ENCODE results near the gene IL13RA1. TPM values are rescaled to one million over a fixed set of nuclear protein-coding genes. Genes with fewer than 3 reads are reported as not detected.

The IL13RA1 gene
- total RNA-seq, 4 donors from 2014 or later, result 13.9 to 89.6 (median 70.2) TPM

- H3K27me3 ChIP-seq, result peaks cover 43% of the 10 kb centered on the region
- no peaks in the 10 kb centered on the region for H3K9me3 ChIP-seq
- H3K4me3 ChIP-seq, result peak overlapping the region in 2 of 4 donors; percentile 18 to 42
- H3K36me3 ChIP-seq, result no peaks in the 10 kb centered on the region
- peaks cover 0 to 8% (median 0%) of the 10 kb centered on the region in 4 donors for H3K4me1 ChIP-seq
- 43% methylated on average over 22 of the region's 22 CpGs; no CpG with 5 or more reads in 1 of the 2 donors for WGBS, 2 donors (ENCODE audit: low coverage in 1 of 2)
- in situ Hi-C loops (cut with MboI; ENCODE audit: low pct_ligation_motif_present in 1 of 4, low pct_unique_long_range_greater_than_20kb in 1 of 4, low sequenced_read_pairs in 3 of 4), result loop anchor here in 2 of 4 donors (25.0 kb wide), 2 partner anchors 187 to 362 kb away; no protein-coding TSS in a partner anchor
- intact Hi-C loops (cut with DNase I; ENCODE audit: low total_unique reads), result no loop called here
- no peak for DNase-seq
- no peak for TF ChIP-seq POLR2AphosphoS5 (IDR thresholded peaks at IDR 0.05)
- no peak for TF ChIP-seq CTCF (IDR thresholded peaks at IDR 0.05)
- TF ChIP-seq POLR2A (IDR thresholded peaks at IDR 0.05), result no peak
- TF ChIP-seq EP300 (IDR thresholded peaks at IDR 0.05; ENCODE audit: low read depth), result no peak
- no peak overlapping the region for H3K27ac ChIP-seq
These were observed 96.8 kb downstream of the IL13RA1 start for GRCh38 chrX:118824173-118824730.

- WGBS, 2 donors (ENCODE audit: low coverage in 1 of 2), result 64% methylated on average over 16 of the region's 16 CpGs; no CpG with 5 or more reads in 1 of the 2 donors
- in situ Hi-C loops (cut with MboI; ENCODE audit: low pct_ligation_motif_present in 1 of 4, low pct_unique_long_range_greater_than_20kb in 1 of 4, low sequenced_read_pairs in 3 of 4), result loop anchor here in 2 of 4 donors (25.0 kb wide), 2 partner anchors 187 to 237 kb away; partner anchors contain the start of gene CT47C1 (in 1 of the 2)
- no peak for DNase-seq
These were observed 97.8 kb downstream of the IL13RA1 start for GRCh38 chrX:118825227-118825626.

GRCh38 chrX:118839334-118839958, 112.0 kb downstream of the IL13RA1 start:
- Histone ChIP-seq H3K36me3 (no peaks in the 10 kb centered on the region), H3K27ac (no peak overlapping the region), H3K27me3 (no peaks in the 10 kb centered on the region), H3K4me3 (peak overlapping the region in 3 of 4 donors; percentile 30 to 56 (median 39)), H3K4me1 (no peaks in the 10 kb centered on the region), H3K9me3 (no peaks in the 10 kb centered on the region)
- WGBS, 2 donors (ENCODE audit: low coverage in 1 of 2), result 54% methylated on average over 39 of the region's 50 CpGs; no CpG with 5 or more reads in 1 of the 2 donors
- intact Hi-C loops (cut with DNase I; ENCODE audit: low total_unique reads), result no loop called here
- peak; percentile 61 to 79 (median 71) for TF ChIP-seq CTCF (IDR thresholded peaks at IDR 0.05)
- TF ChIP-seq POLR2A (IDR thresholded peaks at IDR 0.05), result no peak
- DNase-seq, result peak; percentile 80
- in situ Hi-C loops (cut with MboI; ENCODE audit: low pct_ligation_motif_present in 1 of 4, low pct_unique_long_range_greater_than_20kb in 1 of 4, low sequenced_read_pairs in 3 of 4), result loop anchor here in 2 of 4 donors (25.0 kb wide), 2 partner anchors 173 to 223 kb away; partner anchors contain the start of gene CT47C1 (in 1 of the 2)

More at GRCh38 chrX:118825227-118825626, 97.8 kb downstream of the IL13RA1 start:
- Histone ChIP-seq H3K9me3 (no peaks in the 10 kb centered on the region), H3K4me3 (no peak overlapping the region), H3K36me3 (no peaks in the 10 kb centered on the region), H3K27ac (no peak overlapping the region), H3K27me3 (peaks cover 43% of the 10 kb centered on the region), H3K4me1 (peaks cover 0 to 8% (median 0%) of the 10 kb centered on the region in 4 donors)
- intact Hi-C loops (cut with DNase I; ENCODE audit: low total_unique reads), result no loop called here
- no peak for TF ChIP-seq POLR2A (IDR thresholded peaks at IDR 0.05)
- no peak for TF ChIP-seq EP300 (IDR thresholded peaks at IDR 0.05; ENCODE audit: low read depth)
- no peak for TF ChIP-seq POLR2AphosphoS5 (IDR thresholded peaks at IDR 0.05)
- TF ChIP-seq CTCF (IDR thresholded peaks at IDR 0.05), result no peak

Small RNAs within 50 kb of the gene (small RNA-seq; reads per million reads assigned to genes)
- gene RF00566, result 0 reads per million in 4 donors

Other genes starting within 250 kb of the IL13RA1 start
- 10 to 100 TPM in 2 of 4 donors, 1 to 10 TPM in 2; 6.4 to 16.4 (median 9.8) TPM for gene DOCK11, start 231.8 kb upstream of the IL13RA1 start, total RNA-seq
- gene ZCCHC12, start 96.2 kb downstream of the IL13RA1 start, total RNA-seq, result under 1 TPM in 2 of 4 donors, not detected in 2; 0.32 to 0.55 TPM
- 10 to 100 TPM in 3 of 4 donors, 1 to 10 TPM in 1; 2.8 to 27.3 (median 17.3) TPM for gene LONRF3, start 247.0 kb downstream of the IL13RA1 start, total RNA-seq